ENCODE measurements around the gene CUL4B.

GRCh38 chrX:120534413-120535205, 26.2 kb downstream of the CUL4B start:
- no peak for TF ChIP-seq POLR2AphosphoS5 (IDR thresholded peaks at IDR 0.05)
- TF ChIP-seq CTCF (IDR thresholded peaks at IDR 0.05): no peak
- TF ChIP-seq POLR2A (IDR thresholded peaks at IDR 0.05): no peak
- TF ChIP-seq EP300 (IDR thresholded peaks at IDR 0.05): no peak
